Peyer's patch (tissue), 4 donors: ENCODE data around the gene DPPA5. TPM values are rescaled to one million over a fixed set of nuclear protein-coding genes. Genes with fewer than 3 reads are reported as not detected.
A peak's percentile ranks its signal among the peaks of the same experiment; 100 is the strongest.
"Not testable (repeated sequence)": the region's sequence is repeated elsewhere in the genome, so short reads cannot be mapped to it uniquely, and the experiment has no call there.

Experiments used
- DNase-seq, 3 donors: peaks; one replicate each; pipeline ENCODE4 v3.0.0-alpha.2; 2017 to 2019
- H3K27ac ChIP-seq, 4 donors: fragments of 200-600 bp; sonication (generic); one replicate each; pipeline ENCODE4 v1.5.1; 2016 to 2019
- H3K27me3 ChIP-seq, 2 donors: fragments of 200-600 bp; sonication (generic); one replicate each; pipeline ENCODE4 v1.5.1; 2019
- H3K36me3 ChIP-seq, 3 donors: fragments of 200-600 bp; sonication (generic); one replicate each; pipeline ENCODE4 v1.5.1; 2016 to 2019
- H3K4me1 ChIP-seq, 4 donors: fragments of 200-600 bp; sonication (generic); one replicate each; pipeline ENCODE4 v1.5.1; 2016 to 2019
- H3K4me3 ChIP-seq, 4 donors: fragments of 200-600 bp; sonication (generic); 1 replicate in 3 of 4; 2 replicates in 1 of 4; pipeline ENCODE4 v1.5.1; 2016 to 2019; ENCODE audit warnings: mild to moderate bottlenecking in 1 of 4
- H3K9me3 ChIP-seq, 4 donors: fragments of 200-600 bp; sonication (generic); one replicate each; pipeline ENCODE4 v1.5.1; 2016 to 2019; ENCODE audit warnings: mild to moderate bottlenecking in 1 of 4
- POLR2A ChIP-seq, 2 donors: fragments of 450-650 bp; IDR thresholded peaks; one replicate each; pipeline ENCODE4 v1.5.1; 2017; ENCODE audit warnings: antibody characterized with exemption in 2 of 2, mild to moderate bottlenecking in 2 of 2, moderate library complexity in 2 of 2
- small RNA-seq, 2 donors: library from RNA; depleted of rRNA; stranded (forward); fragments of <200 nt; gene quantifications; one replicate each; pipeline ENCODE3, GENCODE V24; 2016
- total RNA-seq, 4 donors: library from RNA; depleted of rRNA; stranded (reverse); fragments of >200 nt; gene quantifications; one replicate each; pipeline ENCODE4 v1.1.0, GENCODE V29; 2016

Gene DPPA5
- total RNA-seq, 4 donors from 2014 or later: not detected

- Histone ChIP-seq H3K4me1 (no peaks in the 10 kb centered on the region), H3K9me3 (no peaks in the 10 kb centered on the region), H3K36me3 (no peaks in the 10 kb centered on the region), H3K27me3 (no peaks in the 10 kb centered on the region), H3K4me3 (peak overlapping the region; percentile 59 to 67 (median 62)), H3K27ac (peak overlapping the region in 2 of 4 donors; percentile 13 to 70)
- no peak for DNase-seq
- no peak for TF ChIP-seq POLR2A (IDR thresholded peaks at IDR 0.05)
Measured at GRCh38 chr6:73308712-73309534, 45.2 kb downstream of the DPPA5 start.

GRCh38 chr6:73303773-73304172 lies 50.3 kb downstream of the DPPA5 start:
- not testable (repeated sequence) for H3K36me3 ChIP-seq, H3K27ac ChIP-seq

More at GRCh38 chr6:73303773-73304172, 50.3 kb downstream of the DPPA5 start:
- not testable (repeated sequence) for H3K27me3 ChIP-seq, H3K4me3 ChIP-seq, H3K9me3 ChIP-seq, H3K4me1 ChIP-seq, DNase-seq

Small RNA genes within 50 kb of the gene (small RNA-seq; reads per million reads assigned to genes)
- gene RPL39P3: 0 reads per million in 2 donors

Other genes starting within 250 kb of the DPPA5 start
- gene KHDC1L, start 128.8 kb downstream of the DPPA5 start, total RNA-seq: not detected
- 1 to 10 TPM in 2 of 4 donors, under 1 TPM in 1, not detected in 1; 0.57 to 9.1 (median 1.3) TPM for gene KHDC1, start 91.1 kb downstream of the DPPA5 start, total RNA-seq
- not detected for gene KHDC3L, start 8.4 kb upstream of the DPPA5 start, total RNA-seq
- gene OOEP, start 15.6 kb upstream of the DPPA5 start, total RNA-seq: not detected
- 1 to 10 TPM in 1 of 4 donors, under 1 TPM in 1, not detected in 2; 0.57 to 4.9 TPM for gene DDX43, start 40.6 kb upstream of the DPPA5 start, total RNA-seq
- gene CGAS, start 98.0 kb upstream of the DPPA5 start, total RNA-seq: 1 to 10 TPM; 3.4 to 8.3 (median 4.3) TPM
- gene MTO1, start 107.5 kb upstream of the DPPA5 start, total RNA-seq: 100 to 1,000 TPM in 1 of 4 donors, 10 to 100 TPM in 3; 29.2 to 115 (median 43.0) TPM
- 1,000 to 10,000 TPM; 4,216 to 7,500 (median 5,030) TPM for gene EEF1A1, start 166.8 kb upstream of the DPPA5 start, total RNA-seq